ENCODE data around the gene CACNA1I.

GRCh38 chr22:39655004-39655579 is 84.5 kb downstream of the CACNA1I start:
- peak; percentile 50 for TF ChIP-seq CTCF (IDR thresholded peaks at IDR 0.05)
- TF ChIP-seq ZFX (IDR thresholded peaks at IDR 0.05; ENCODE audit: borderline replicate concordance): no peak

Data from 22Rv1 (cell line).